GM13977 (cell line): ENCODE measurements around the gene RAB2B.
"Not testable (repeated sequence)": the region's sequence is repeated elsewhere in the genome, so short reads cannot be mapped to it uniquely, and the experiment has no call there.

ENCODE experiments used
- DNase-seq: peaks from one replicate; pipeline ENCODE4 v3.0.0; 2012; ENCODE audit warnings: low spot score
- CTCF ChIP-seq: IDR thresholded peaks from 2 replicates; pipeline ENCODE4 v1.5.1; 2012; ENCODE audit warnings: mild to moderate bottlenecking, control low read depth; ENCODE audit not compliant: insufficient read depth; ENCODE audit errors: extremely low read depth, missing control alignments
- in situ Hi-C: fragments of 300-500 bp; cut with MboI; formaldehyde crosslinking; loops from one replicate; pipeline ENCODE4 v1.12.0; 2022; ENCODE audit warnings: low sequenced_read_pairs, low pct_unique_long_range_greater_than_20kb, mixed read lengths, inconsistent platforms; ENCODE audit not compliant: unreplicated experiment

RAB2B gene

GRCh38 chr14:21454843-21455544, 21.8 kb downstream of the RAB2B start:
- no peak for DNase-seq
- TF ChIP-seq CTCF = no peak
- in situ Hi-C loops = no loop called here

GRCh38 chr14:21449899-21450216, 26.9 kb downstream of the RAB2B start:
- TF ChIP-seq CTCF = no peak
- in situ Hi-C loops = no loop called here
- no peak for DNase-seq

- DNase-seq, in situ Hi-C loops: not testable (repeated sequence)
Measured at GRCh38 chr14:21442657-21443056, 34.1 kb downstream of the RAB2B start.

GRCh38 chr14:21440859-21441258, 35.9 kb downstream of the RAB2B start:
- DNase-seq = no peak
- no peak for TF ChIP-seq CTCF
- in situ Hi-C loops = no loop called here

- no peak for TF ChIP-seq CTCF
- DNase-seq = peak; percentile 91
- in situ Hi-C loops = no loop called here
Measured at GRCh38 chr14:21437063-21437901, 39.5 kb downstream of the RAB2B start.

- in situ Hi-C loops = no loop called here
- DNase-seq = no peak
- no peak for TF ChIP-seq CTCF
Measured at GRCh38 chr14:21436567-21437062, 40.1 kb downstream of the RAB2B start.

- no peak for TF ChIP-seq CTCF
- in situ Hi-C loops = no loop called here
- no peak for DNase-seq
Measured at GRCh38 chr14:21431126-21431525, 45.6 kb downstream of the RAB2B start.
